SU-DHL-6 (cell line): ENCODE results near the gene CBR4.

Source experiments
- H2AFZ ChIP-seq: fragments of 200-600 bp; sonication (generic); 2 replicates; pipeline ENCODE4 v1.6.1; 2014; ENCODE audit warnings: low read depth, mild to moderate bottlenecking, moderate library complexity, mixed read lengths, antibody characterized with exemption, low read length; ENCODE audit not compliant: severe bottlenecking
- H3F3A ChIP-seq: fragments of 200-600 bp; shearing (Covaris generic); 2 replicates; pipeline ENCODE4 v1.6.0; 2016; ENCODE audit warnings: antibody characterized with exemption, mild to moderate bottlenecking; ENCODE audit not compliant: insufficient read depth
- H3K27ac ChIP-seq: fragments of 200-600 bp; sonication (generic); 2 replicates; pipeline ENCODE4 v1.5.1; 2016; ENCODE audit warnings: low read depth, mild to moderate bottlenecking, low read length, moderate library complexity, mixed read lengths
- H3K27me3 ChIP-seq: fragments of 200-600 bp; sonication (generic), shearing (Covaris generic); 2 replicates; pipeline ENCODE4 v1.6.0; 2014; ENCODE audit warnings: mild to moderate bottlenecking, low read length
- H3K36me3 ChIP-seq: fragments of 200-600 bp; sonication (generic); 2 replicates; pipeline ENCODE4 v1.6.1; 2014; ENCODE audit warnings: mild to moderate bottlenecking, low read length, mixed read lengths
- H3K4me2 ChIP-seq: fragments of 300-600, 200-600 bp; shearing (Covaris generic), sonication (generic); 2 replicates; pipeline ENCODE4 v1.6.0; 2014; ENCODE audit warnings: low read length, low read depth, mild to moderate bottlenecking; ENCODE audit not compliant: poor library complexity, severe bottlenecking
- H3K4me3 ChIP-seq: fragments of 200-600 bp; sonication (generic); 2 replicates; pipeline ENCODE4 v1.5.1; 2014; ENCODE audit warnings: antibody characterized with exemption, low read length, mild to moderate bottlenecking, mixed read lengths; ENCODE audit not compliant: insufficient read depth, poor library complexity, severe bottlenecking
- H3K79me2 ChIP-seq: fragments of 200-600 bp; sonication (generic); 2 replicates; pipeline ENCODE4 v1.6.1; 2014; ENCODE audit warnings: mild to moderate bottlenecking, low read length, moderate library complexity; ENCODE audit not compliant: insufficient read depth
- H3K9ac ChIP-seq: fragments of 200-600 bp; sonication (generic); 2 replicates; pipeline ENCODE4 v1.7.0; 2014; ENCODE audit warnings: mild to moderate bottlenecking, low read length
- H3K9me2 ChIP-seq: fragments of 200-600 bp; sonication (generic); replicated peaks from 2 replicates; pipeline ENCODE4 v1.6.1; 2014; ENCODE audit warnings: low read length; ENCODE audit not compliant: insufficient read depth
- H3K9me3 ChIP-seq: fragments of 200-600 bp; sonication (generic); 2 replicates; pipeline ENCODE4 v1.6.1; 2014; ENCODE audit warnings: low read length, mixed read lengths; ENCODE audit not compliant: insufficient read depth
- H4K20me1 ChIP-seq: fragments of 200-600 bp; sonication (generic); 2 replicates; pipeline ENCODE4 v1.6.1; 2014; ENCODE audit warnings: low read depth, mild to moderate bottlenecking, antibody characterized with exemption, low read length, moderate library complexity, mixed read lengths
- EZH2phosphoT487 ChIP-seq: fragments of 200-600 bp; sonication (generic), shearing (Covaris generic); conservative IDR thresholded peaks from 2 replicates; pipeline ENCODE4 v1.6.1; 2018; ENCODE audit warnings: mild to moderate bottlenecking, antibody characterized with exemption, low read length, moderate library complexity, mixed read lengths
- TF ChIP-seq, protein P1 (sequence below): fragments of 200-600 bp; sonication (generic); IDR thresholded peaks from one replicate; pipeline ENCODE4 v1.5.1; 2017; ENCODE audit warnings: antibody characterized with exemption, mild to moderate bottlenecking, low read length, moderate library complexity; ENCODE audit not compliant: insufficient read depth, poor library complexity, severe bottlenecking

CBR4 gene

DNA sequence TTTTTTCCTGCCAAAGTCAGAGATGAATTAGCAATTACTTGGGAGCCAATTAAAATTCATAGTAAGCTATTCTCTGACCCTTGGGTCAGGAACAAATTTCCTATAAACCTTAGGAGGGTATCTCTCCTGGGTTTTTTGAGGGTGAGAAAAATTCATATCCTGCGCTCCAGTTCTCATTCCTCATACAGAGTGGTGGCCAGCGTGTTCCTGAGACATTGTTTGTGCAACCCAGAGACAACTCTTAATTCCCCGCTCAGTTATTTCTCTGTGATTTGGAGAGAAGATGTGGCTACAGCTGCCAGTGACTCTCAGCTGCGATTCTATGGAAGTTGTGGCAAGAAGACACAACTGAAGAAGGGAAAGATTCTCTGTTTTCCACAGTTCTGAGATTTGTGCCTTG, 37.9 kb upstream of the CBR4 start:
- H3K4me2 ChIP-seq = no peak overlapping the region
- no peaks in the 10 kb centered on the region for H3K27me3 ChIP-seq
- no peak overlapping the region for H3K9ac ChIP-seq
- no peaks in the 10 kb centered on the region for H4K20me1 ChIP-seq
- H2AFZ ChIP-seq = no peak overlapping the region
- TF ChIP-seq EZH2phosphoT487 = no peak
- TF ChIP-seq, protein P1, sequence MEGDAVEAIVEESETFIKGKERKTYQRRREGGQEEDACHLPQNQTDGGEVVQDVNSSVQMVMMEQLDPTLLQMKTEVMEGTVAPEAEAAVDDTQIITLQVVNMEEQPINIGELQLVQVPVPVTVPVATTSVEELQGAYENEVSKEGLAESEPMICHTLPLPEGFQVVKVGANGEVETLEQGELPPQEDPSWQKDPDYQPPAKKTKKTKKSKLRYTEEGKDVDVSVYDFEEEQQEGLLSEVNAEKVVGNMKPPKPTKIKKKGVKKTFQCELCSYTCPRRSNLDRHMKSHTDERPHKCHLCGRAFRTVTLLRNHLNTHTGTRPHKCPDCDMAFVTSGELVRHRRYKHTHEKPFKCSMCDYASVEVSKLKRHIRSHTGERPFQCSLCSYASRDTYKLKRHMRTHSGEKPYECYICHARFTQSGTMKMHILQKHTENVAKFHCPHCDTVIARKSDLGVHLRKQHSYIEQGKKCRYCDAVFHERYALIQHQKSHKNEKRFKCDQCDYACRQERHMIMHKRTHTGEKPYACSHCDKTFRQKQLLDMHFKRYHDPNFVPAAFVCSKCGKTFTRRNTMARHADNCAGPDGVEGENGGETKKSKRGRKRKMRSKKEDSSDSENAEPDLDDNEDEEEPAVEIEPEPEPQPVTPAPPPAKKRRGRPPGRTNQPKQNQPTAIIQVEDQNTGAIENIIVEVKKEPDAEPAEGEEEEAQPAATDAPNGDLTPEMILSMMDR = no peak
- no peaks in the 10 kb centered on the region for H3K9me2 ChIP-seq
- H3K27ac ChIP-seq = no peak overlapping the region
- H3F3A ChIP-seq = no peaks in the 10 kb centered on the region
- no peaks in the 10 kb centered on the region for H3K79me2 ChIP-seq
- no peak overlapping the region for H3K4me3 ChIP-seq
- no peaks in the 10 kb centered on the region for H3K9me3 ChIP-seq
- no peaks in the 10 kb centered on the region for H3K36me3 ChIP-seq

DNA sequence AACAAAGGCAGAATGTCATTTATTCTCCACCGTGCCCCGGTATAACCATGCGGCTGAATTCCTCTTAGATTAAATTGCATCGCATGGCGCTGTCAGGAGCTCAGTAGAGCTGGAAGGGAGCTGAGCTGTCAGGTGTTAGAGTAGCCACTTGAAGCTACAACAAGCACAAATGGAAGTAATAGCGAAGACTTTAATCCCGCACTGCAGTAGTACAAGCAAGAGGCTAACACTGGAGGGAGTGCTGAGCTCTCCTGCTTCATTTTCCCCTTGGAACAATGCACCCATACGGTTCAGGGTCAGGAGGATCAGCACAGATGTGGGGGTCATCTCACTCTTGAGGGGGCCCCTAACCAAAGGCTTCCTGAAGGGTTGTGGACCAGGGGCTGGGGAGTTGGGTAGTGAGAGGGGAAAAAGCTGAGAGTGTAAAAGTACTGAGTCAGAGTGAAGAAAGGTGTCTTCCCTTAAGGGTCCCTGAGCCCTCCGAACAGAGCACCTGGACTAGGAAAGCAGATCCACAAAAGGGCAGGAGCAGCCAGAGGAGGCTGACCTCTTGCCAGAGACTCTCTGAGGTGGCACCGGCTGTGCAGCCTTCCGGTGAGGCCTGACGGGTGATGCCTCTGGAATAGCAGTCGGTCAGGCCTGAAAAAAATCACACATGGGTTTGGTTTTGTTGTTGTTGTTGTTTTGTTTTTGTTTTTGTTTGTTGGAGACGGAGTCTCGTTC, 36.0 kb upstream of the CBR4 start:
- H3K9ac ChIP-seq = no peak overlapping the region
- no peak overlapping the region for H3K27ac ChIP-seq
- H4K20me1 ChIP-seq = no peaks in the 10 kb centered on the region
- no peak overlapping the region for H3K4me2 ChIP-seq
- no peak overlapping the region for H2AFZ ChIP-seq
- no peaks in the 10 kb centered on the region for H3K27me3 ChIP-seq
- H3K4me3 ChIP-seq = no peak overlapping the region
- no peaks in the 10 kb centered on the region for H3K9me2 ChIP-seq
- H3K79me2 ChIP-seq = no peaks in the 10 kb centered on the region
- no peaks in the 10 kb centered on the region for H3K36me3 ChIP-seq
- H3F3A ChIP-seq = no peaks in the 10 kb centered on the region
- no peak for TF ChIP-seq EZH2phosphoT487
- TF ChIP-seq, protein P1 = no peak
- no peaks in the 10 kb centered on the region for H3K9me3 ChIP-seq

GRCh38 chr4:169044714-169045447, 34.8 kb upstream of the CBR4 start:
- H3K9ac ChIP-seq = no peak overlapping the region
- H3F3A ChIP-seq = no peaks in the 10 kb centered on the region
- H3K27ac ChIP-seq = no peak overlapping the region
- no peak for TF ChIP-seq EZH2phosphoT487
- H3K4me3 ChIP-seq = no peak overlapping the region
- H3K9me3 ChIP-seq = no peaks in the 10 kb centered on the region
- H3K4me2 ChIP-seq = no peak overlapping the region
- no peaks in the 10 kb centered on the region for H3K79me2 ChIP-seq
- no peaks in the 10 kb centered on the region for H3K27me3 ChIP-seq
- no peak overlapping the region for H2AFZ ChIP-seq
- no peaks in the 10 kb centered on the region for H4K20me1 ChIP-seq
- H3K9me2 ChIP-seq = no peaks in the 10 kb centered on the region
- no peaks in the 10 kb centered on the region for H3K36me3 ChIP-seq

DNA sequence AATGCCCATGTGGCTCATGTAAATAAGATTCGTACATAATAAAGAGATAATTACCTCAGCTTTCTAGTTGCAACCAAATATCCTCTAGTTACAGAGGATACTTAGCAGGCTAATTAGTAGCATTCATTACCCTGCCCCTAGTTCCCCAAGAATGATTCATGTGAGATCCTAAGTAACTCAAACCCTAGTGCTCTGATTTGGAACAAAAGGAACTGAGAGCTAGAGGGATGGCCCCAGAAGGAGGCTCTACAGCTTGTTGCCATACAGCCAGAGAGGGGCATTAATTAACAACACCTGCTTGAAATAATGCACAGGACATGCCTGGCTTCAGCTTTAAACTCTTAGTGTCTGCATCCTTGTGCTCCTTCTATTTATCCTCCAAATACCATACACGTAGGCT, 32.6 kb upstream of the CBR4 start:
- no peaks in the 10 kb centered on the region for H3K79me2 ChIP-seq
- H3K27ac ChIP-seq = no peak overlapping the region
- H3K9me3 ChIP-seq = no peaks in the 10 kb centered on the region
- no peaks in the 10 kb centered on the region for H3K36me3 ChIP-seq
- H3F3A ChIP-seq = no peaks in the 10 kb centered on the region
- H3K9me2 ChIP-seq = no peaks in the 10 kb centered on the region
- no peak overlapping the region for H3K9ac ChIP-seq
- TF ChIP-seq EZH2phosphoT487 = no peak
- TF ChIP-seq, protein P1 = no peak
- H2AFZ ChIP-seq = no peak overlapping the region
- H3K4me2 ChIP-seq = no peak overlapping the region
- no peaks in the 10 kb centered on the region for H4K20me1 ChIP-seq
- H3K4me3 ChIP-seq = no peak overlapping the region
- no peaks in the 10 kb centered on the region for H3K27me3 ChIP-seq
